Mesendoderm (in vitro differentiated cells): ENCODE measurements around the gene SLC12A7.

ENCODE experiments used
- DNase-seq: peaks from one replicate; pipeline ENCODE4 v3.0.0; 2013
- H2AK5ac ChIP-seq: 2 replicates; pipeline ENCODE4 v1.6.1; 2013; ENCODE audit warnings: low read length, inconsistent platforms
- H2BK120ac ChIP-seq: 2 replicates; pipeline ENCODE4 v1.6.1; 2013; ENCODE audit warnings: low read depth, mild to moderate bottlenecking, low read length, moderate library complexity, mixed read lengths
- H2BK15ac ChIP-seq: replicated peaks from 2 replicates; pipeline ENCODE4 v1.6.1; 2013; ENCODE audit warnings: low read depth, mild to moderate bottlenecking, moderate library complexity
- H2BK5ac ChIP-seq: 2 replicates; pipeline ENCODE4 v1.6.1; 2013; ENCODE audit warnings: low read length, inconsistent platforms
- H3K18ac ChIP-seq: 2 replicates; pipeline ENCODE4 v1.6.1; 2013; ENCODE audit warnings: mild to moderate bottlenecking, low read length, mixed read lengths
- H3K23ac ChIP-seq: one replicate; pipeline ENCODE4 v1.6.1; 2013; ENCODE audit warnings: low read length
- H3K27ac ChIP-seq: 2 replicates; pipeline ENCODE4 v1.5.1; 2013; ENCODE audit warnings: low read depth, mild to moderate bottlenecking, inconsistent platforms, low read length, moderate library complexity
- H3K27me3 ChIP-seq: 2 replicates; pipeline ENCODE4 v1.6.1; 2013; ENCODE audit warnings: low read length, control low read depth, mild to moderate bottlenecking, inconsistent platforms; ENCODE audit not compliant: insufficient read depth, poor library complexity
- H3K36me3 ChIP-seq: 2 replicates; pipeline ENCODE4 v1.6.1; 2013; ENCODE audit warnings: low read length, inconsistent platforms; ENCODE audit not compliant: control insufficient read depth, insufficient read depth
- H3K4ac ChIP-seq: one replicate; pipeline ENCODE4 v1.6.1; 2013; ENCODE audit warnings: low read depth, mild to moderate bottlenecking, low read length, moderate library complexity
- H3K4me1 ChIP-seq: 2 replicates; pipeline ENCODE4 v1.6.1; 2013; ENCODE audit warnings: low read depth, low read length, inconsistent platforms; ENCODE audit not compliant: control insufficient read depth
- H3K4me2 ChIP-seq: 2 replicates; pipeline ENCODE4 v1.6.1; 2013; ENCODE audit warnings: low read length
- H3K4me3 ChIP-seq: 2 replicates; pipeline ENCODE4 v1.5.1; 2013; ENCODE audit warnings: mild to moderate bottlenecking, low read length
- H3K56ac ChIP-seq: one replicate; pipeline ENCODE4 v1.6.1; 2013; ENCODE audit warnings: low read length
- H3K79me1 ChIP-seq: 2 replicates; pipeline ENCODE4 v1.6.1; 2013; ENCODE audit warnings: low read length, inconsistent platforms
- H3K79me2 ChIP-seq: 2 replicates; pipeline ENCODE4 v1.6.1; 2013; ENCODE audit warnings: mild to moderate bottlenecking, low read length; ENCODE audit not compliant: control insufficient read depth, insufficient read depth
- H3K9ac ChIP-seq: 2 replicates; pipeline ENCODE4 v1.6.1; 2013; ENCODE audit warnings: low read length, inconsistent platforms
- H4K5ac ChIP-seq: one replicate; pipeline ENCODE4 v1.6.1; 2013; ENCODE audit warnings: low read length
- H4K8ac ChIP-seq: one replicate; pipeline ENCODE4 v1.6.1; 2013; ENCODE audit warnings: low read depth, mild to moderate bottlenecking, control low read depth, low read length, moderate library complexity
- WGBS: extraction: QIAGEN DNeasy Blood & Tissue Kit; methylation state at CpG from one replicate; pipeline ENCODE4 v1.1.7; 2013; ENCODE audit warnings: low lambda C conversion rate, missing lambda C conversion rate; ENCODE audit not compliant: insufficient coverage; ENCODE audit errors: extremely low coverage; 5-methylcytosine and 5-hydroxymethylcytosine counted together

The SLC12A7 gene

GRCh38 chr5:1011741-1012312, 100.0 kb downstream of the SLC12A7 start:
- H3K79me2 ChIP-seq, result no peaks in the 10 kb centered on the region
- H3K4ac ChIP-seq, result no peak overlapping the region
- no peak overlapping the region for H3K27ac ChIP-seq
- peaks cover 8% of the 10 kb centered on the region for H3K27me3 ChIP-seq
- no peak overlapping the region for H3K4me2 ChIP-seq
- no peak overlapping the region for H3K18ac ChIP-seq
- H3K9ac ChIP-seq, result no peak overlapping the region
- H3K4me3 ChIP-seq, result no peak overlapping the region
- H3K56ac ChIP-seq, result no peak overlapping the region
- no peak overlapping the region for H2BK15ac ChIP-seq
- H2BK120ac ChIP-seq, result no peak overlapping the region
- no CpG with 5 or more reads among the region's 19 CpGs for WGBS
- H2AK5ac ChIP-seq, result no peak overlapping the region
- no peaks in the 10 kb centered on the region for H3K4me1 ChIP-seq
- H3K36me3 ChIP-seq, result no peaks in the 10 kb centered on the region
- no peak overlapping the region for H4K8ac ChIP-seq
- DNase-seq, result no peak
- no peak overlapping the region for H2BK5ac ChIP-seq
- no peaks in the 10 kb centered on the region for H3K79me1 ChIP-seq
- H4K5ac ChIP-seq, result no peak overlapping the region
- H3K23ac ChIP-seq, result no peak overlapping the region

- Histone ChIP-seq H4K5ac (no peak overlapping the region), H4K8ac (no peak overlapping the region), H2BK120ac (no peak overlapping the region), H3K23ac (no peak overlapping the region), H3K18ac (no peak overlapping the region), H3K27me3 (peaks cover 8% of the 10 kb centered on the region), H3K36me3 (no peaks in the 10 kb centered on the region), H3K4ac (no peak overlapping the region), H3K4me1 (no peaks in the 10 kb centered on the region), H3K79me2 (no peaks in the 10 kb centered on the region), H3K9ac (no peak overlapping the region), H2AK5ac (no peak overlapping the region), H2BK15ac (no peak overlapping the region), H3K27ac (no peak overlapping the region), H3K4me2 (no peak overlapping the region), H2BK5ac (no peak overlapping the region), H3K56ac (no peak overlapping the region), H3K79me1 (no peaks in the 10 kb centered on the region), H3K4me3 (no peak overlapping the region)
- DNase-seq, result peak; percentile 79
- WGBS, result no CpG with 5 or more reads among the region's 11 CpGs
Observed at GRCh38 chr5:1011226-1011631, 100.6 kb downstream of the SLC12A7 start.

GRCh38 chr5:1010641-1011046, 101.2 kb downstream of the SLC12A7 start:
- Histone ChIP-seq H3K36me3 (no peaks in the 10 kb centered on the region), H3K4ac (no peak overlapping the region), H2AK5ac (no peak overlapping the region), H3K4me2 (no peak overlapping the region), H4K5ac (no peak overlapping the region), H3K27ac (no peak overlapping the region), H2BK15ac (no peak overlapping the region), H2BK5ac (no peak overlapping the region), H2BK120ac (no peak overlapping the region), H3K4me3 (no peak overlapping the region), H3K4me1 (no peaks in the 10 kb centered on the region), H3K79me2 (no peaks in the 10 kb centered on the region), H3K9ac (no peak overlapping the region), H3K56ac (no peak overlapping the region), H4K8ac (no peak overlapping the region), H3K18ac (no peak overlapping the region), H3K27me3 (peaks cover 13% of the 10 kb centered on the region), H3K23ac (no peak overlapping the region), H3K79me1 (no peaks in the 10 kb centered on the region)
- no peak for DNase-seq
- WGBS, result no CpG with 5 or more reads among the region's 13 CpGs

- Histone ChIP-seq H4K5ac (no peak overlapping the region), H4K8ac (no peak overlapping the region), H3K4me3 (no peak overlapping the region), H3K9ac (no peak overlapping the region), H3K18ac (no peak overlapping the region), H2BK120ac (no peak overlapping the region), H2BK5ac (no peak overlapping the region), H2BK15ac (no peak overlapping the region), H2AK5ac (no peak overlapping the region), H3K56ac (no peak overlapping the region), H3K4me1 (no peaks in the 10 kb centered on the region), H3K23ac (no peak overlapping the region), H3K27ac (no peak overlapping the region), H3K27me3 (peaks cover 14% of the 10 kb centered on the region), H3K4ac (no peak overlapping the region), H3K79me1 (no peaks in the 10 kb centered on the region), H3K36me3 (no peaks in the 10 kb centered on the region), H3K79me2 (no peaks in the 10 kb centered on the region), H3K4me2 (no peak overlapping the region)
- WGBS, result no CpG with 5 or more reads among the region's 4 CpGs
- no peak for DNase-seq
Observed at GRCh38 chr5:1010181-1010510, 101.7 kb downstream of the SLC12A7 start.

- no CpG with 5 or more reads among the region's 70 CpGs for WGBS
Observed at GRCh38 chr5:1009359-1010180, 102.3 kb downstream of the SLC12A7 start.

More at GRCh38 chr5:1009359-1010180, 102.3 kb downstream of the SLC12A7 start:
- Histone ChIP-seq H3K4me2 (peak overlapping the region; percentile 52), H3K27me3 (peaks cover 14% of the 10 kb centered on the region), H3K4me3 (no peak overlapping the region), H2BK15ac (no peak overlapping the region), H3K27ac (no peak overlapping the region), H3K18ac (no peak overlapping the region), H3K4ac (no peak overlapping the region), H3K79me1 (no peaks in the 10 kb centered on the region), H4K5ac (no peak overlapping the region), H3K9ac (no peak overlapping the region), H3K36me3 (no peaks in the 10 kb centered on the region), H3K79me2 (no peaks in the 10 kb centered on the region), H2BK120ac (no peak overlapping the region), H3K4me1 (no peaks in the 10 kb centered on the region), H2BK5ac (no peak overlapping the region), H4K8ac (no peak overlapping the region), H3K56ac (peak overlapping the region; percentile 70), H3K23ac (no peak overlapping the region), H2AK5ac (no peak overlapping the region)
- DNase-seq, result no peak
